Dedifferentiated amniotic fluid mesenchymal stem cell (primary cell): ENCODE measurements around the gene MASP1.
"Not testable (repeated sequence)": the region's sequence is repeated elsewhere in the genome, so short reads cannot be mapped to it uniquely, and the experiment has no call there.

Experiments
- DNase-seq: peaks from one replicate; pipeline ENCODE4 v3.0.0-alpha.2; 2016; ENCODE audit errors: extremely low spot score

Gene MASP1

DNA sequence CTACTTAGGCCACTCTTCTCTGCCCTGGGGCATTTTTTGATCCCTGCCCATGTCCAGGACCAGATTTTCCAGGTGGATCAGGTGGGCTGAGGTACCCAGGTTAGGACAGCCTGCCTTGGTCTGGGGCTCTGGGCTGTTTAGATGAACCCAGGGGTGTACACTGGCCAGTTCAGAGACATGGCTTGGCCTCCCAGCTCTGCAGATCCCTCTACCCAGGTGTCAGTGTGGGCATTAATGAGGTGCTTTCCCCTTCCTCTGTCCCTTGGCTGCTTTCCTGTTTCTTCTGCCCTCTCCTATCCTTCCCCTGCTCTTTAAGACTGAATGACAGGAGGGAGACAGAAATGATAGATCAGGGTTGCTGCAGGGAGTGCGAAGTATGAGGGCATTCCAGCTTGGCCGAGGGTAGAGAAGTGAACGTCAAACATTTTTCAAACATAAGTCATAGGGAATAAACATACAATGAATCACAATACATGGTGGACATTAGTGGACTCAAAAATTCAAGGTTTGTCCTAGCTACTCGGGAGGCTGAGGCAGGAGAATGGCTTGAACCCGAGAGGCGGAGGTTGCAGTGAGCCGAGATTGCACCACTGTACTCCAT, 63.8 kb downstream of the MASP1 start:
- DNase-seq: peak; percentile 67

DNA sequence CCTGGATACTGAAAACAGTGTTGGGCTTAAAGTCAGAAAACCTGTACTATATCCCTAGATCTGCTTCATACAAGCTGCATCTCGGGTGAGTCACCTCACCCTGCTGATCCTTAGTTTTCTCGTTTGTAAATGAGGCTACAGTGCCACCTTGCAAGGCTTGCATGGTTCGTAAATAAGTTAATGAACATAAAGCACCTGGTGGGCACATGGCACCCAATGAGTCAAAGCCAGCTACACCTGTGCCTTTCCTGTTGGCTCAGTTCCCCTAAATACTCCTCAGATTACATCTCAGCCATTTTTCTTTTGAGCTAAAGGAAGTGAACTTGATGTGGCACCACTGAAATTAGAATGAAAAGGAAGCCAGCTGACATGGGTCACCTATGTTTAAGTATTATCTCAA, 67.7 kb downstream of the MASP1 start:
- DNase-seq: no peak

DNA sequence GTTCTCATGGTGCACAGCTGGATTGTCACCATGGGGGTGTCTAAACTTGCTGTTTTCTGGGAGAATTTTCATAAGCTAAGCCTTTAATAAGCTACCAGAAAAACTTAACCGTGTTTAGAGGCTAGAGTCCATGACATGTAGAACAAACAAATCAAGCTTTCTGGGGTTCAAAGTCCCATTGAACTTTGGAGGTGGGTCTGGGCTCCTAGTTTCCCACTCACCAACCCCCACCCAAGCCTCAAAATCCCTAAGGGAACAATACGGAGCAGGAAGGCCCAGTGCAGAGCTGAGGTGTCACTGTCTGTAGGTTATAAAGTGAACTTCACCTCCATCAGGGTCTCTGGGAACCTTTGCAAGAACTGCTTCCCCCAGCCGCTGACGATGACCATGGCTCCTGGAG, 68.7 kb downstream of the MASP1 start:
- DNase-seq: no peak

DNA sequence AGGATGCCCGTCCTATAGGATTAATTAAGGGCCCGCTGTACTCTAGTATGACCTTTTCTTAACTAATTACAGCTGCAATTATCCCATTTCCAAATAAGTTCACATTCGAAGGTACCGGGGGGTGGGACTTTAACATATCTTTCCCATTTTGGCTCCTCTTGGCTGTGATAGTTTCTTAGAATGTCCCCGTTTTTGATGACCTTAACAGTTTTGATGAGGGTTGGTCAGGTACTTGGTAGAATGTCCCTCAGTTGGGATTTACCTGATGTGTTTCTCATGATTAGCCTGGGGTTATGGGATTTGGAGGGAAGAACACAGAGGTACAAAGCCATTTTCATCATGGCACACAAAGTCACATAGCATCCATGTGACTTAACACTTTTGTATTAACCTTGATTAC, 76.1 kb downstream of the MASP1 start:
- DNase-seq: no peak

DNA sequence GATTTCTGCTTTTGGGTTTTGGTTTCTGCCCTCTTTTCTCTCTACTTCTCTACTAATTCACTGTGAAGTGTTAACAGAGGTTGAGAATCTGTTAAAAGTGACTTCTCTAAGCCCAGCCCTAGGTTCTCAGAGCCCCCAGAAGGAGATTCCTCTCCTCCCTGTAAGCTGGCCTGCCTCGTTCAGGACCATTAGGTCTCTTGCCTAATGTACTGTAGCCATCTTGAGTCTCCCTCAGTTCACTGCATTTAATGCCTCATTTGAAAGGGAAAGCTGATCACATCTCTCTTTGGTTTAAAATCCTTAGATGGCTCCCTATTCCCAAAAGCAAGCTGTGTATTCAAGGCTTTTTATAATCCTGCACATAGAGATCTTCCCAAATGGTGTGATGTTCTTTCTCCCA, 77.9 kb downstream of the MASP1 start:
- no peak for DNase-seq

DNA sequence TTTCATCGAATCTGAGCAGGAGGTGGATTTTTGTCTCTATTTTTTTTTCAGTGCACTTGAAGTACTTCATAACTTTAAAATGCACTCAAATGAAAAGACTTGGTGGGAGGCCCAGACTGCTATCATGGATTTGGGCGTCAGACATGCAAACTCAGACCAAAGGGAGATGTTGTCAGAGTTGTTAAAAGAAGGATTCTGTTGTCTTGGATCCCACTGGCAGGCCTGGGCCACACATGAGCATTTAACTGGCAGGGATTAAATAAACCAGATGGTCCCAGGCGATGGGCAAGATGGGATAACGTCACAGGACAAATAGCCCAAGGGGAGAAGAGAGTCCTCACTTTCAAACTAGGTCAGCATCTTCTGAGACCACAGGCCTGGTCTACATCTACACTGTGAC, 78.8 kb downstream of the MASP1 start:
- no peak for DNase-seq

DNA sequence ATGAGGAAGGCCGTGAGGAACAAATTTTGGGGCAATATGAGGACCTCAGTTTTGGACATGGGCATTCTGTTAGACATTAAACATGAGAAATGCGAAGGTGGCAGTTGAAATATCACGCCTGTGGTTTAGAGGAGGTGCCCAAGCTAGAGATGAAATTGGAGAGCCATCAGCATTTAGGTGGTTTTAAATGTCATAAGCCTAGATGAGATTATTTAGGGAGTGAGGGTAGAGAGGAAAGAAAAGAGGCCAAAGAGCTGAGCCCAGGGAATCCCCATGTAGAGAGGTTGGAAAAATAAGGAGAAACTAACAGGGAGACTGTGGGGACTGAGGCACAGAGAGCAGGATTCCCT, 79.4 kb downstream of the MASP1 start:
- DNase-seq: no peak

DNA sequence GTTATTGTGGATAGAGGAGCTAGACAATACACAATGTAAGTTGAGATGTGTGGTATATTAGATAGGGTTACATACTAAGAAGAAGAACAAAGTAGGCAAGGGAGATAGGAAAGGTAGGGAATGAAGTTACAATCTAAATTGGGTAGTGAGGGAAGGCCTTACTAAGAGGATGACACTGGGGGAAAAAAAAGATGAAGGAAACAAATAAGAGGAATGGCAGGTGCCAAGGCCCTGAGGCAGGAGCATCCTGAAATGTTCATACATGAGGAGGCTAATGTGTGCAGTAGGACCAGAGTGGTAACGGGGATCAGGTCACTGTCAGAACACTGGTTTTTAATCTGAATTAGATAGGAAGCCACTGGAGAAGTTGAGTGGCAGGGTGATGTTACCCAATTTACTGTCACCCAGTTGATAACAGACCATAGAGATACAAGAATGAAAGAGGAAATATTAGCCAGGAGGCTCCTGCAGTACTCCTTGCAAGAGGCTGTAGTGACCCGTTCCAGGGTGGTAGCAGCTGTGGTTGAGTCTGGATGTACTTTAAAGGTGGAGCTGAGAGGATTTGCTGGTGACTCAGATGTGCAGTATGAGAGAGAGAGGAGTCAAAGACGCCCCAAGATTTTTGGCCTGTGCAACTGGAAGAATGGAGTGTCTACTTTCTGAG, 79.9 kb downstream of the MASP1 start:
- DNase-seq: no peak

DNA sequence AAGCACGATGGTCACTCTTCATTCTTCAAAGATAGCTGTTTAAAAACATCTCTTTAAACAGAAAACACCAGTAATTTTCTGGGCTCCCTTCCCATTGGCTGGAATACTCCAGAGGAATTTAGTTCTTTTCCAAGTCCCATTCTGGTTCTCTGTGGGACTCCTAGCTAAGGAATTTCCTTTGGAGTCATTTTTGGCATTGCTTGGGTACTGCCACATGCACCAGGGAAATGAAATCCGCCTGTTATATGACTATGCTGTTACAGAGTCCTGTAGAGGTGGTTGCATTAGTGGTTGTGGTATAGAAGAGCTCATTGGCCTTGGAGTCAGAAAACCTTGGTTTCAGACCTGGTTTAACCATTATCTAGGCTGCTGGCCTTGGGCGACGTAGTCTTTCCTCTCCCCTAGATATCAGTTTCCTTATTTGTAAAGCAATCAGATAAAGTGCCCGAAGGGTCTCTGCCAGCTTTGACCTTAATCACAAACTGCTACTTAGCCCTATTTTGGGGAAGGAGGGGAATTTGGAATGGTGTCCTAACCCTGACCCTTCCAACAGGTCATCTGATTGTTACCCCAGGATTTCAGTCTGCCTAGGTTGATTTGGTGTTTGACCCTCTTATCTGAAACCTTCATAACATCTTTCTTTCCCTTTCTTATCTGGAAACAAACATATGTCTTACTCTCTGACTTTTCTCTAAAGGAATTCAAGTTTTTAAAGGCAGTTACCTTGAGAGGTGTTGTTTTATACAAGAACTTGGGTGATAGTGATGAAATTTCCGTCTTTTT, 80.8 kb downstream of the MASP1 start:
- peak; percentile 79 for DNase-seq

DNA sequence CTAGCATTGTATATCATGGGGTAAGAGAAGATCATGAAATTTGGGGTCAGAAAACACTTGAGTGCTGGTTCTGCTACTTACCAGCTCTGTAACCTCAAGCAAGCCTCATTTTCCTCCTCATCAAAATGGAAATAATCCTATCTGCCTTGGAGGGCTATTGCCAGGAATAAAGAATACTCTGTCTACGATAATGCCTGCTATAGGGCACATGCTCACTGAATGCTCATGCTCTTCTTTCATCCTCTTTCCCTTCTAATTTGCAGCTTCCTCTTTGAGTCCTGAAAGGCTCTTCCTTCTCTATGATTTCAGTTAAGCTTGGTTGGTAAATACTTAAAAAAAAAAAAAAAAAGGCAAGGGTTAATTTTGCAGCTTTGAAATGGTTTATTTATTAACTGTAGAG, 81.4 kb downstream of the MASP1 start:
- no peak for DNase-seq

DNA sequence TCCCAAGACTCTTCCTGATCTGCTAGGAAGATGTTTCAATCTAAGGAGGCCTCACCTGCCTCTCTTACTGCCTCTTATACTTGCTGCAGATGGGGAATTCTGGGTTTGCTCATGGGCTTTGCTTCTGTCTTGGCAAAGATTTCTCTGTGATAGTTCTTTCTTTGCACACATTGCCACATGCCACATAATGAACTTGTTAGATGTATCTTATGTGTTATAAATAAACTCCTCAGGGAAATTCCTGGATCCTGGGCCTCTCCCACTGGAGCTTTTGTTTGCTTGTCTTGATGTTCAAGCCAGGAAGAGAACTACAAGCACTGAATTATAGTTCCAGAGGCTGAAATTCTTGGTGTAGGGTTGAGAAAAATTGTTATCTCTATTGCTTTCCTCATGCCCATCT, 82.0 kb downstream of the MASP1 start:
- DNase-seq: no peak

DNA sequence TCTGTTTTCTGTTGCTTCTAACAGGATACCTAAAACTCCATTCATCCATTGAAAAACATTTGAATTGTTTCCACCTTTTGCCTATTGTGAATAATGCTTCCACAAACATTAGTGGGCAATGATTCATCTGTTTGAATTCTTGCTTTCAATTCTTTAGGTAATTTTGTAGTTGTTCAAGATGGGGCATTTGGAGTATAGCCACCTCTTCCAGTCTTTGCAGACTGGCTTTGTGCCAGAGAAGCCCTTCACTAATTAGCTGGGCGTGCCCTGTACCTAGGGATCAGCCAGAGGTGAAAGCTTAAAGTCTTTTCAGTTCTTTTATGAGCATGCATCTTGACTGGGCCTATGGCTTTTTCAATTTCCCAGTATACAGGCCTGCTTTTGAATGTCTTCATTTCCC, 83.4 kb downstream of the MASP1 start:
- no peak for DNase-seq

DNA sequence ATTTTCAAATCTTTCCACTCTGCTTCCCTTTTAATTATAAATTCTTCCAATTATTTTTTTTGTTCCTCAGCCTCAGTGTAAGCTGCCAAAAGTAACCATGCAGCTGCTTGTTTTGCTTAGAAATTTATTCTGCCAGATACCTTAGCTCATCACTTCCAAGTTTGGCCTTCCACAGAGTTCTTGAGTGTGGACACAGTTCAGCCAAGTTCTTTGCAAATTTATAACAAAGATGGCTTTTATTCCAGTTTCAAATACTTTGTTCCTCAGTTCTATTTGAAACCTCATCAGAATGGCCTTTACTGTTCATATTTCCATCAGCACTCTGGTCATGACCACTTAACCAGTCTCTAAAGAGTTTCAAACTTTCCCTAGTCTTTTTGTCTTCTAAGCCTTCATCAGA, 83.9 kb downstream of the MASP1 start:
- DNase-seq: no peak

DNA sequence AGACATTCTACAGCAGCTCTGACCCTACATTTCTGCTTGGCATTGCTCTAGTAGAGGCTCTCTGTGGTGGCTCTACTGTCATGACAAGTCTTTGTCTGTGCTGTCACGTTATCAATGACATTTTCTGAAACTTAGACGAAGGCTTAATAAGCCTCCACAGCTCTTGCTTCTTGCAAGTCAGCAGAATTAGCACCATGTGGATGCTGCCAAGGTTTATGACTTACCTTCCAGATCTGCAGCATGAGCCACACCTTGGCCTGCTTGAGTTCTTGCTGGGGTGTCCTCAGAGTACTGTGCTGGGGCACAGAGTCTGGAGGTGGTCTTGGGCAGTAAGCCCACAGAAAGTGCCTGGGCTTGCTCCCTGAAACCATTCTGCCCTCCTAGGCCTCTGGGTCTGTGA, 84.5 kb downstream of the MASP1 start:
- DNase-seq: no peak

DNA sequence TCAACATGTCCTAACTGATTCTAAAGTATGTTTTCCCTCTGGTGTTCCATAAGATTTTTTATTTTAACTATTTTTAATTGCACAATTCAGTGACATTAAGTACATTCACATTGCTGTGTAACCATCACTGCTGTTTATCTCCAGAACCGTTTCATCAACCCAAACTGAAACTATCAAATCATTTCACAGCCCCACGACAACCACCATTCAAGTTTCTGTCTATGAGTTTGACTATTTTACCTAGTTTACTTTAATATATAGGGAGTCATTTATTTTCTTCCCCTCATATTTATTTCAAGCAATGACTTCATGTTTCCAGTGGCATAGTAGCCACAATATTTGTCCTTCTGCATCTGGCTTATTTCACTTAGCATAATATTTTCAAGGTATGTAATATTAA, 85.9 kb downstream of the MASP1 start:
- DNase-seq: no peak

DNA sequence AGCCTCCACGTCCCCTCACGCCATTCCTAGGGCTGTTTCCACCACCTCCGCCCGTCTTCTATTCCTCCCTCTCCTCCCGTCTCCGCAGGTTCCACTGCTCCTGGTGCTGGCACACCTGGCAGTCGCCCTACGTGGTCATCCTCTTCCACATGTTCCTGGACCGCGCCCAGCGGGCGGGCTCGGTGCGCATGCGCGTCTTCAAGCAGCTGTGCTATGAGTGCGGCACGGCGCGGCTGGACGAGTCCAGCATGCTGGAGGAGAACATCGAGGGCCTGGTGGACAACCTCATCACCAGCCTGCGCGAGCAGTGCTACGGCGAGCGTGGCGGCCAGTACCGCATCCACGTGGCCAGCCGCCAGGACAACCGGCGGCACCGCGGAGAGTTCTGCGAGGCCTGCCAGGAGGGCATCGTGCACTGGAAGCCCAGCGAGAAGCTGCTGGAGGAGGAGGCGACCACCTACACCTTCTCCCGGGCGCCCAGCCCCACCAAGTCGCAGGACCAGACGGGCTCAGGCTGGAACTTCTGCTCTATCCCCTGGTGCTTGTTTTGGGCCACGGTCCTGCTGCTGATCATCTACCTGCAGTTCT, 92.0 kb downstream of the MASP1 start:
- not testable (repeated sequence) for DNase-seq

DNA sequence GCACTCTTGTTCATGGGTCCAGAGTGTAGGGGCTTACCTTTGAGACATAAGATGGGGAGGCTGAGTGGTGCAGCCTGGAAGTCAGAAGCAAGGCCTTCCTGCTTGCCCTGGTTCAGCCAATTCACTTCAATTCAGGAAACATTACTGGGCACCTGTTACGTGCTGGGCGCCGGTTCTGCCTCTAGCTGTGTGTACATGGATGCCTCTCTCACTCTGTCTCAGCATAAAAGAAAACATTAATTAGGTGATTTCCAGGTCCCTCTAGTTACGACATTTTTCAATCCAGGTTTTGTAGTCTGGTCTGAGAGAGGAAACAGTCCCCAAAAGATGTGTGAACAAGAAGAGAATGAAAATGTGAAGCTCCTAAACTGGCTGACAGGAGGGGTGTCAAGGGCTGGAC, 93.0 kb downstream of the MASP1 start:
- no peak for DNase-seq

DNA sequence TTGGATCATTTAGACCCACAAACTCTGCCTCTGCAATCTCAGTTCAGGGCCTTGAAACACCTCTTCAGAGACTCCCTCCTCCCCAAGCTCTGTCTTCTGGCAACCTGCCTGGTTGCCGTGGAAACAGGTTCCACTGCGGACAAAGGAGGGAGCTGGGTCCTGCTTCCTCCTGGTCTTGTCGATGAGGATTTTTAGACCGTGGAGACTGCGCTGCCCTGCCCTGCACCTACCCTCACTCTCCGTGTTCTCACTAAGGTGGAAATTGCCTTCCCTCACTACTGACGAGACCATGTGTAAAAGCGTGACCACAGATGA, 94.2 kb downstream of the MASP1 start, which contains the start of gene RTP1:
TSS of gene RTP1 (plus strand) at position 152 of the 315 bp plus-strand sequence. CDS start at position 182, 30 bp downstream.
- DNase-seq: no peak

DNA sequence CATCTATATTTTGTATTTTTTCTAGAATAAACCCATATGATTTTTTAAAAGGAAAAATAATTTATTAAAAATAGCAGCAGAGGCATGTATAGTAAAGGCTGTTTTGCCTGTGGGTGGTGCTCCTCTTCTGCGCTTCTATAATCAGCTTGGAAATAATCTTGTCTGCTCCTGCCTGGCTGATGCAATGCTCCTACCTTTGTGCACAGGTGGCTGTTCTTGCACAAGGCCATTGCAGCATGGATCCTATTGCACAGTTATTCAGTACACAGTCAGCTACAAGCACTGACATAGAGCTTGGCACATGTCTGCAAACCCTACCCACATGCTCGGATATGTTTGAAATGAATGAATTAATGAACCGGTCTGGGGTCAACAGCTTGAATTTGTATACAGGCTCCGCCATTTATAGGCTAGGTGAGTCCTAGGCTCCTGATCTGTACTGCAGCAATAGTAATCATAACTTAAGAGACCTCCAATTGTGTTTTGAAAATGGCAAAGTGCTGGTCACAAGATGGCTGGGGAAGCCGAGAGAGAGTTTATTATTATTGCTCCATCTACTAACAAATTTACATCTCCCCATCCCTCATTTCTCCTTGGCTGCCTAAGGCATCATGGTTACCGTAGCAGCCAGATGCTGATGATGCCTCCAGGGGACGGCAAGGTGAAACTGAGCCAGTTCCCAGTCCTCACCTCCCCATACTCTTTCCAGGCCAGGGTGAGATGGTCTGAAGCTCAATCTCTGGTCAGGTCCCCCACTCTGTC, 94.8 kb downstream of the MASP1 start:
- DNase-seq: no peak

DNA sequence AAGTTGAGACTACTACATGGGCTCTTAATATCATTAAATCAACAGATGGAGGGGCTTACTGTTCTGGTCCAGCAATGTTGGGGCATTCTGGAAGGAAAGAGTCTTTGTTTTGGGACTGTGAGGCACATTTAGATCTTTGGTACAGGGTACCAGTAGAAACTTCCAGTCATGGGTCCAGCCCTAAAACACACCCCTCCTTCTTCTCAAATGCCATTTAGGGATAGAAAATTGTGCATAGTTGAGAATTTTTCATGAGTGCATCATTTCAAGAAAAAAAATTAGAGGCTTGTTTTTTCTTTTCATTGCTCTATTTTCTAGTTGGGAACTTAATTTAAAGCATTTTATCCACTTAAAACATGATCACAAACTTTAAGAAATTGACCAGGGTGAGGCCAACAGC, 98.4 kb downstream of the MASP1 start:
- DNase-seq: peak; percentile 31

DNA sequence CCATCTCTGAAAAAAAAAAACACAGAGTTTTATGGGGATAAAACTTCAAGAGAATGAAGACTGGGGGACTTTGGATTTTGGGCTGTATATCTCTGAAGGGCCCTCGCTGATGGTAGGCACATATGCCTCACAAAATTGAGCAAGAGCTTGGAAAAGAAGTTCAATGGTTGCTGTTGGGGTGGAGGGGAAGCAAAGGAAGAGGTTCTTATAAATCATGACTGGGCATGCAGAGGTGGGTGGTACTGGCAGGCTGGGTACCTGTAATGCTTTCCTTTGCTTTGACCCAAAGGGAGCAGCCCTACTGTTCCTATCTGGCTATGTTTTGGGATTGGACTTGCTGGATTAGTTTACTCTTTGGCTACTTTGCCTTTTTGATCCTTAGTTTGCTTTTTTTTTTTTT, 100.3 kb downstream of the MASP1 start:
- DNase-seq: no peak

DNA sequence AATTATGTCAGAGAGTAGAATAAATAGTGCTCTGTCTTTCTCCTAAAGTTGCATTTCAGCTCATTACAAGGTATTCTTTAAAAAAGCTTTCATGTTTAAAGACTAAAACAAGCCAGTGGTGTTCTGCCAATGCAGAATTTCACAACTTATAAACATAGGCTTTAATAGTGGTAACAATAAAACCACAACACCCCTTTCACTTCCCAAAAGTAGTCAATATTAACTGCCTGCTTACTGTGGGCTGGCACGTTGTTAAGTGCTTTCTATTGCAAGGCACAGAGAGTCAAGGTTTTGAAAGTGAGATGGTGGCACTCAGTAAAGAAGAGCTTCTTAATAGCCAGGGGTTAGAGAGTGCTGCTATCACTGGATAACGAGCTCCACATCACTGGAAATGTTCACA, 102.6 kb downstream of the MASP1 start:
- DNase-seq: no peak
